NT2/D1 (cell line): ENCODE results near the gene FRAS1.

Source experiments
- DNase-seq: peaks from one replicate; pipeline ENCODE4 v3.0.0-alpha.2; 2011; ENCODE audit warnings: low read depth, low spot score
- H3K27me3 ChIP-seq: 2 replicates; pipeline ENCODE4 v1.6.0; 2011; ENCODE audit warnings: mild to moderate bottlenecking; ENCODE audit not compliant: insufficient read length, insufficient read depth
- H3K36me3 ChIP-seq: 2 replicates; pipeline ENCODE4 v1.6.1; 2011; ENCODE audit warnings: mild to moderate bottlenecking, low read length, mixed read lengths; ENCODE audit not compliant: insufficient read depth, insufficient read length
- H3K4me1 ChIP-seq: 2 replicates; pipeline ENCODE4 v1.5.1; 2011; ENCODE audit not compliant: insufficient read depth, insufficient read length
- H3K4me3 ChIP-seq: 2 replicates; pipeline ENCODE4 v1.5.1; 2011; ENCODE audit warnings: low read depth; ENCODE audit not compliant: insufficient read length
- H3K9ac ChIP-seq: 2 replicates; pipeline ENCODE4 v1.6.0; 2011; ENCODE audit warnings: low read depth; ENCODE audit not compliant: insufficient read length
- H3K9me3 ChIP-seq: 2 replicates; pipeline ENCODE4 v1.5.1; 2011; ENCODE audit warnings: mild to moderate bottlenecking, low read length; ENCODE audit not compliant: insufficient read depth
- SUZ12 ChIP-seq: IDR thresholded peaks from 2 replicates; pipeline ENCODE4 v1.6.1; 2011; ENCODE audit not compliant: insufficient read length, insufficient read depth; ENCODE audit errors: extremely low read depth
- YY1 ChIP-seq: IDR thresholded peaks from 2 replicates; pipeline ENCODE4 v1.6.1; 2011; ENCODE audit not compliant: insufficient read length, insufficient read depth
- ZNF274 ChIP-seq: IDR thresholded peaks from 2 replicates; pipeline ENCODE4 v1.6.1; 2011; ENCODE audit warnings: mild to moderate bottlenecking, low read depth, low read length

The FRAS1 gene

DNA sequence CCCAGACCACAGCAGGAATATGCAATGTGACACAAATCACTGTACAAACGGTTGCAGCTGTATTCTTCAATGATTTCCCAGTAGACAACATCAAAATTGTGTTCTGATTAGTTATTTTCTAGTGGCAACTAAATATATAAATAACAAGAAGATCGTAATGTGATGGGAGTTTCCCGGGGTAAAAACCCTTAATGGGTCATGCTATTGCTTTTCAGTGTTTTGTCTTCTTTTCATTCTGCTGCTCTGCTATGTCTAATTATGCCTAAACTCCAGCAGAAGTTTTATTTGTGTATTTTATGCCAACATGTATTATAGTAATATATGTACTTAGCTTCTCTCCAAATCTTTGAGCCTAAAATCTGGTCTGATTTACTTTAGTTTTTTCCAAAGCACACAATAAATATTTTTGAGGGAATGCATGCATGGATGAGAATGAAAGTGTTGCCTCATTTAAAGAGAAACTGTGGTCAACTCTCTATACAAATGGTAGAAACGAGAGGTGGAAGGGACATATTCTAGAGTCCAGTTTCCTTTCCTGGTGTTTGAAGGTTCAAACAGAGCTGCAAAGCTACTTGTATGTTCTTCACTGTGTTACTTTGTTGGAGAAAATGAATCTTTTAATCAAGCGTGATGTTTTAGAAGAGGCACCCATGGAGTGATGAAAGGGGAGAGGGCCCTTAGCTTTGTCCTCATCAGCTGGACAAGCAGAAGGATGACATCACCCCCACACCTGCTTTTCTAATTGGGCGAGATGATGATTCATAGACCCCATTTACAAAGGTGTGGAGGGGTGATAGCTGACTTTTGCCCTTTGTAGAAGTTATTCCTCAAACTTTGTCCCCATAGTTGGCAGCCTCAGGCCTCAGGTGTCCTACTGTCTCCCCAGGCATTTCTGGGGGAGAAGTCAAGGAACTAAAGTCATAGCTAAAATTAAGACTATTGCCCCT is 129.7 kb downstream of the FRAS1 start:
- Histone ChIP-seq H3K36me3 (no peaks in the 10 kb centered on the region), H3K4me1 (no peaks in the 10 kb centered on the region), H3K4me3 (no peak overlapping the region), H3K9ac (no peak overlapping the region), H3K27me3 (no peaks in the 10 kb centered on the region), H3K9me3 (no peaks in the 10 kb centered on the region)
- TF ChIP-seq ZNF274 (no peak), YY1 (no peak), SUZ12 (no peak)
- DNase-seq, result no peak

DNA sequence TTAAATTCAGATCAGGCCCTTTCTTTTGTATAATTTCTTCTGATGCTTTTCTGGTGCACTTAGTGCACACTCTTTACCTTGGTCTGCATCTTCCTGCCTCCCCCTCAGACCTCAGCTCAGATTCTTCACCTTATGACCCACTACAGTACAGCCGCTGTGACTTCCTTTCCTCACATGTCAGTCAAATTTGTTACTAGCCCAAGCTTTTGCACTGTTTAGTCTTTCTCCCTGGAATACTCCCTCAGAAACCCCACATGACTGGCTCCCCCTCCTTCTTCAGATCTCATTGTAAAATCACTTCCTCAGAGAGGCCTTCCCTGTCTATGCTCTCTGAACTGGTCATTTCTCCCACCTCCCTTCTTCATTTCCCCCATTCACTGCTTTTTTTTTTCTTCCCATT is 132.9 kb downstream of the FRAS1 start:
- Histone ChIP-seq H3K9ac (no peak overlapping the region), H3K9me3 (no peaks in the 10 kb centered on the region; the same call in 1 of the 2 replicates), H3K4me1 (no peaks in the 10 kb centered on the region), H3K4me3 (no peak overlapping the region), H3K27me3 (no peaks in the 10 kb centered on the region), H3K36me3 (no peaks in the 10 kb centered on the region)
- no peak for DNase-seq
- TF ChIP-seq YY1 (no peak), ZNF274 (no peak), SUZ12 (no peak)

DNA sequence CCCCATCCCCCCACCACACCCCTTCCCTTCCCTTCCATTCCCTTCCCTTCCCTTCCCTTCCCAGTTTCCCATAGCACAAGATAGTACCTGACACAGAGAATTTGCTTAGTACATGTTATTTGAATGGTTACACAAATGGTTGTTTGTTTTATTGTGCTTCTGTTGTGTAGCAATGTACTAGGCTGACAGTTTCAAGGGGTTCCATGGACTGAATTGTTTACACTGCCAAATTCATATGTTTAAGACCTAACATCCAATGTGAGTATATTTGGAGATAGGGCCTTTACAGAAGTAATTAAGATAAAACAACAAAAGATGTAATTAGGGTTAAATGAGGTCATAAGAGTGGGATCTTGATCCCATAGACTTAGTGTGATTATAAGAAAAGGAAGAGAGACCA is 133.5 kb downstream of the FRAS1 start:
- DNase-seq, result no peak
- Histone ChIP-seq H3K9ac (no peak overlapping the region), H3K9me3 (no peaks in the 10 kb centered on the region; the same call in 1 of the 2 replicates), H3K36me3 (no peaks in the 10 kb centered on the region), H3K27me3 (no peaks in the 10 kb centered on the region), H3K4me1 (no peaks in the 10 kb centered on the region), H3K4me3 (no peak overlapping the region)
- no peak for TF ChIP-seq SUZ12
- TF ChIP-seq YY1, result no peak
- no peak for TF ChIP-seq ZNF274

DNA sequence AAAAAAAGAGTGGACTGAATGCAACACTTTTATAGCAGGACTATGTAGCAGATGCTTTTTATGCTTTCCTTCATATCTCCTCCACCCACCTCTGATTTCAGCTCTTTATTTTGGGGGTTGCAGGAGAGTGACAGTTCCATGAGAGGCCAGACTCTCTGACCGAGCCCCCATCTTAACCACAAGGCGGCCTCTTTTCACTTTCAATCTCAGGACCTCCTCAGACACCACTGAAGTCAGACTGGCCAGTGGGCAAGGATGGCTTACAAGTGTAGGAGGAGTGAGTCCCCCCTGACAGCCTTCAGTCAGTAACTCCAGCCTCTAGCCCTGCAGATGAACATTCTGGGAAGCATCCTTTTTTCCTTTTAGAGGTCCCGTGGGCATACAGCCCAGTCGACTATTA is 140.8 kb downstream of the FRAS1 start:
- no peak overlapping the region for H3K9ac ChIP-seq

DNA sequence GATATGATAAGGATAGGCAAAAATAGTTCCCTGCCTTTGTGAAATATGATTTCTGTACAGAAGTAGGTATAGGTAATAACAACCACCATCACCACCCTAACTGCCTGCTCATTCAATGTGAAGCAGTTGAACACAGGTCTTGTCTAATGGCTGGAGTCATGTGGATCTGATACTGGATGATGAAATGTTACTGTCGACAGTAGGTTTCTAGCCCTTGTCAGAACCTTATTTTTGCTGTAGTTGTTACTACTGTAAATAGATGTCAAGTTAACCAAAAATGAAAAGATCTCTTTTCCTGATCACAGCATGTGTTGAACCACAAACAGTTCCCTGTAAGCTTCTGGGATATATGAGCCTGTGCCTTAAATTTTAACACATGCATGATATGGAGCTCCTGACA is 142.9 kb downstream of the FRAS1 start:
- H3K27me3 ChIP-seq, result no peaks in the 10 kb centered on the region
- no peaks in the 10 kb centered on the region; the same call in 1 of the 2 replicates for H3K9me3 ChIP-seq
- no peaks in the 10 kb centered on the region for H3K36me3 ChIP-seq
- no peak overlapping the region for H3K9ac ChIP-seq
- DNase-seq, result no peak
- no peaks in the 10 kb centered on the region for H3K4me1 ChIP-seq
- no peak for TF ChIP-seq SUZ12
- no peak for TF ChIP-seq ZNF274
- no peak for TF ChIP-seq YY1
- no peak overlapping the region for H3K4me3 ChIP-seq

More for the DNA sequence above, 140.8 kb downstream of the FRAS1 start:
- Histone ChIP-seq H3K9me3 (no peaks in the 10 kb centered on the region; the same call in 1 of the 2 replicates), H3K36me3 (no peaks in the 10 kb centered on the region), H3K4me3 (no peak overlapping the region), H3K4me1 (no peaks in the 10 kb centered on the region), H3K27me3 (no peaks in the 10 kb centered on the region)
- TF ChIP-seq YY1, result no peak
- no peak for TF ChIP-seq ZNF274
- no peak for TF ChIP-seq SUZ12
- no peak for DNase-seq

DNA sequence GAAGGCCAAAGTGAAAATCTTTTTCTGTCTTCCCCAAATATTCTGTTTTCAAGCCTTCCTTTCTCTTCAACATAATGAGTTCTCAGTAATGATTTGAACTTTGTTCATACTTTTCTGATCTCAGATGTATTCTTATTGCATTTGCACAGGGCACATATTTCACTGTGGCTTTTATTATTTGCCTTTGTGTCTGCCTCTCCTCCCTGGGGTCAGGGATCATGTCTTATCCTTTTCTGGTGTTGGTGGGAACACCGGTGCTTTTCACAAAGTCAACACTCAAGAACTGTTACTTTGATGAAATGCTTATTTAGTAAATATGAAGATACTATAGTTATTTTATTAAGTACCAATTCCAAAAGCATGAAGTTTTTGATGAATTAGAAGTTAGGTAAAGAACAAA is 143.8 kb downstream of the FRAS1 start:
- Histone ChIP-seq H3K27me3 (no peaks in the 10 kb centered on the region), H3K9me3 (no peaks in the 10 kb centered on the region), H3K4me1 (no peaks in the 10 kb centered on the region), H3K36me3 (no peaks in the 10 kb centered on the region), H3K9ac (no peak overlapping the region), H3K4me3 (no peak overlapping the region)
- TF ChIP-seq YY1, result no peak
- TF ChIP-seq ZNF274, result no peak
- no peak for TF ChIP-seq SUZ12
- DNase-seq, result no peak

DNA sequence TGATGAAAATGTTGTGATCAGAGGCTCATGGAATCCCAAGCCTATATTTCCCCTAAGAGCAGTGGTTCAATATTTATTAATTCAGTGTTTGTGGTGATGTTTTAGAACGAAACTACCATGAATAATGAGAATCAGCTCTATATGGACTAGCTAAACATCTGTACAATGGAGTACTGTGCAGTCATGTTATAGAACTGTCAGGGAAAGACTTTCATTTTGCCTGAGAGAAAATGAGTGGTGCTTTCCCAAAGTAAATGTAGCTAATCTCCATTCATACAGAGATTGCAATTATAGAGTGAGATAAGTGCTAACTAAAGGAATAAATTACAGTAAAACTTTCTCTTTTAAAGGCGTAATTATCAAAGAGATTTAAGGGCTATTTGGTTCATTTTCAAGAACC is 147.1 kb downstream of the FRAS1 start:
- peaks cover 2% of the 10 kb centered on the region for H3K4me1 ChIP-seq
- H3K9ac ChIP-seq, result no peak overlapping the region

More for the DNA sequence above, 147.1 kb downstream of the FRAS1 start:
- Histone ChIP-seq H3K27me3 (no peaks in the 10 kb centered on the region), H3K4me3 (no peak overlapping the region), H3K9me3 (no peaks in the 10 kb centered on the region), H3K36me3 (no peaks in the 10 kb centered on the region)
- DNase-seq, result no peak
- no peak for TF ChIP-seq SUZ12
- no peak for TF ChIP-seq ZNF274
- TF ChIP-seq YY1, result no peak
